K562 (cell line): ENCODE measurements around the gene WDR54. TPM values are rescaled to one million over a fixed set of nuclear protein-coding genes. Genes with fewer than 3 reads are reported as not detected.

ENCODE experiments used
- ATAC-seq: fragments of 200-7000 bp; cut with Tn5 transposase; 3 replicates; pipeline ENCODE4 v1.9.1; 2020; ENCODE audit warnings: moderate library complexity
- BruUV-seq: library from RNA; stranded (reverse); fragments of 400-500 nt; replicated peaks from 2 replicates; lab custom pipeline; 2021; lab: Mats Ljungman, UMichigan
- CTCF ChIA-PET: fragments of 300-600 bp; formaldehyde crosslinking; extraction: SDS; loops from one replicate; lab custom pipeline; 2021; ENCODE audit warnings: low intra/inter-chr PET ratio; lab: Yijun Ruan, JAX
- POLR2A ChIA-PET: fragments of 300-600, 350-650 bp; sonication (Branson Sonifier 250); formaldehyde crosslinking; extraction: SDS; loops from one replicate; lab custom pipeline; 2021; ENCODE audit warnings: antibody characterized with exemption, inconsistent platforms; lab: Yijun Ruan, JAX
- DNase-seq, 4 experiments: peaks; one replicate each; pipeline versions ENCODE4 v3.0.0 to v3.0.0-alpha.2; 2011 to 2018; ENCODE audit warnings: low spot score in 3 of 4, mixed read lengths in 3 of 4; ENCODE audit errors: extremely low read depth in 1 of 4
- FAIRE-seq: peaks from 2 replicates; lab custom pipeline; 2011; peaks lifted over from hg19 to GRCh38; lab: Jason Lieb, UNC
- H2AFZ ChIP-seq: 2 replicates; pipeline ENCODE4 v1.6.0; 2011; ENCODE audit warnings: low read depth, low read length, control low read depth, inconsistent platforms
- H3K27ac ChIP-seq: fragments of 200-600 bp; 3 replicates; pipeline ENCODE4 v1.8.0; 2011; ENCODE audit warnings: low read depth, mild to moderate bottlenecking, control low read depth, inconsistent platforms, low read length, moderate library complexity, mixed read lengths; ENCODE audit errors: extremely low read depth
- H3K27me3 ChIP-seq, 2 experiments: fragments of 300-600 bp in 1 of 2; 2 replicates in 1 of 2; 3 replicates in 1 of 2; pipeline versions ENCODE4 v1.6.0 to v1.8.0; 2011; ENCODE audit warnings: inconsistent platforms in 2 of 2, low read length in 2 of 2, mild to moderate bottlenecking in 1 of 2, mixed read lengths in 1 of 2, moderate library complexity in 1 of 2; ENCODE audit not compliant: control insufficient read depth in 2 of 2, insufficient read depth in 2 of 2
- H3K36me3 ChIP-seq: fragments of 300-600 bp; 3 replicates; pipeline ENCODE4 v1.8.0; 2011; ENCODE audit warnings: mild to moderate bottlenecking, low read length, inconsistent platforms; ENCODE audit not compliant: control insufficient read depth, insufficient read depth
- H3K4me1 ChIP-seq, 2 experiments: fragments of 200-600 bp in 1 of 2; replicated peaks in 1 of 2; 2 replicates in 1 of 2; 3 replicates in 1 of 2; pipeline versions ENCODE4 v1.5.1 to v1.8.0; 2011; ENCODE audit warnings: inconsistent platforms in 2 of 2, low read length in 2 of 2, mild to moderate bottlenecking in 1 of 2, mixed read lengths in 1 of 2, moderate library complexity in 1 of 2; ENCODE audit not compliant: control insufficient read depth in 2 of 2, insufficient read depth in 2 of 2
- H3K4me2 ChIP-seq: 2 replicates; pipeline ENCODE4 v1.6.1; 2011; ENCODE audit warnings: low read length, control low read depth, inconsistent platforms, mixed read lengths; ENCODE audit not compliant: insufficient read depth
- H3K4me3 ChIP-seq: fragments of 200-600 bp; sonication (generic), shearing (Covaris generic); 2 replicates; pipeline ENCODE4 v1.5.1; 2016; ENCODE audit warnings: control low read depth, inconsistent platforms
- H3K79me2 ChIP-seq: fragments of 200-600 bp; 3 replicates; pipeline ENCODE4 v1.8.0; 2011; ENCODE audit warnings: low read length, inconsistent platforms; ENCODE audit not compliant: control insufficient read depth, insufficient read depth
- H3K9ac ChIP-seq, 2 experiments: 2 replicates each; pipeline versions ENCODE4 v1.6.0 to v1.6.1; 2011; ENCODE audit warnings: low read depth in 2 of 2, low read length in 2 of 2, control low read depth in 1 of 2, inconsistent platforms in 1 of 2, mild to moderate bottlenecking in 1 of 2, mixed read lengths in 1 of 2; ENCODE audit not compliant: insufficient read depth in 1 of 2
- H3K9me1 ChIP-seq: one replicate; pipeline ENCODE4 v1.6.0; 2011; ENCODE audit warnings: inconsistent platforms, mild to moderate bottlenecking, low read length, moderate library complexity; ENCODE audit not compliant: control insufficient read depth, insufficient read depth
- H3K9me3 ChIP-seq: replicated peaks from 2 replicates; pipeline ENCODE4 v1.5.1; 2011; ENCODE audit warnings: low read depth, low read length, inconsistent platforms; ENCODE audit not compliant: control insufficient read depth, insufficient read depth
- H4K20me1 ChIP-seq: replicated peaks from 2 replicates; pipeline ENCODE4 v1.6.1; 2011; ENCODE audit warnings: low read length, inconsistent platforms, mixed read lengths; ENCODE audit not compliant: control insufficient read depth, insufficient read depth
- EP400 ChIP-seq: fragments of 450-650 bp; IDR thresholded peaks from 2 replicates; pipeline ENCODE4 v1.6.1; 2017; ENCODE audit warnings: antibody characterized with exemption, mild to moderate bottlenecking, moderate library complexity
- NUFIP1 ChIP-seq: fragments of 450-650 bp; IDR thresholded peaks from 2 replicates; pipeline ENCODE4 v1.6.1; 2018; ENCODE audit not compliant: partially characterized antibody
- RCOR1 ChIP-seq, 2 experiments: IDR thresholded peaks; 2 replicates each; pipeline ENCODE4 v1.6.1; 2012; ENCODE audit warnings: low read depth in 2 of 2, low read length in 2 of 2, borderline replicate concordance in 1 of 2, improper control_type of control experiment in 1 of 2
- SMAD4 ChIP-seq: fragments of 250-450 bp; sonication (Bioruptor Pico); conservative IDR thresholded peaks from 2 replicates; pipeline ENCODE4 v1.8.0; 2021; ENCODE audit warnings: inconsistent platforms, mild to moderate bottlenecking, moderate library complexity
- SPI1 ChIP-seq: IDR thresholded peaks from 2 replicates; pipeline ENCODE4 v1.6.1; 2011; ENCODE audit warnings: low read depth, low read length, control low read depth, borderline replicate concordance
- TCF3 ChIP-seq: sonication (generic); formaldehyde crosslinking; IDR thresholded peaks from 2 replicates; pipeline ENCODE4 v1.4.0; 2020; ENCODE audit warnings: mild to moderate bottlenecking, missing genetic modification reagents
- USF1 ChIP-seq: sonication (generic); formaldehyde crosslinking; IDR thresholded peaks from 2 replicates; pipeline ENCODE4 v1.9.0; 2022; ENCODE audit warnings: mild to moderate bottlenecking, missing genetic modification reagents
- ZNF143 ChIP-seq: sonication (generic); formaldehyde crosslinking; IDR thresholded peaks from 2 replicates; pipeline ENCODE4 v1.9.0; 2022; ENCODE audit warnings: mild to moderate bottlenecking, missing genetic modification reagents
- WGBS: fragments of 100-300 bp; shearing (Covaris generic); methylation state at CpG from one replicate; pipeline ENCODE4 v1.1.6; 2016; ENCODE audit warnings: low coverage, mixed read lengths; ENCODE audit not compliant: insufficient coverage; ENCODE audit errors: missing lambda C conversion rate; 5-methylcytosine and 5-hydroxymethylcytosine counted together
- in situ Hi-C: fragments of 300-500 bp; cut with MboI; formaldehyde crosslinking; loops from 4 replicates; pipeline ENCODE4 v1.15.0; 2018; ENCODE audit warnings: inconsistent platforms, mixed read lengths
- intact Hi-C: fragments of 100-400 bp; cut with micrococcal nuclease; formaldehyde crosslinking; loops from 2 replicates; pipeline ENCODE4 v1.14.2; 2022
- polyA plus RNA-seq, 8 experiments: library from polyadenylated mRNA; depleted of rRNA in 4 of 8; stranded (reverse) in 5 of 8; unstranded in 3 of 8; fragments of >200 nt; fragmentation: Nextera tagmentation in 2 of 8; fragmentation: Illumina TruSeq in 1 of 8; extraction: Ambion mirVana in 2 of 8; extraction: Trizol in 1 of 8; gene quantifications; 2 replicates each; pipeline versions ENCODE4 v1.2.1 to v1.2.3, GENCODE V29; 2011 to 2014; ENCODE audit warnings: inconsistent platforms in 1 of 8, missing spikeins in 1 of 8
- total RNA-seq, 7 experiments: library from RNA; depleted of rRNA in 6 of 7; stranded (reverse); fragments of >200 nt in 6 of 7; fragmentation: Illumina TruSeq in 2 of 7; extraction: Trizol in 2 of 7; gene quantifications; 2 replicates each; pipeline versions ENCODE4 v1.2.1 to v1.2.3, GENCODE V29; 2011 to 2021; ENCODE audit warnings: low replicate concordance in 1 of 7

The WDR54 gene
- total and polyA plus RNA-seq, 9 of the 15 experiments (the other 6 are each of a cell fraction or from before 2014, with no cell fraction given) = 5.2 to 15.2 (median 7.4) TPM

GRCh38 chr2:74413001-74413698, 8.4 kb upstream of the WDR54 start:
- intact Hi-C loops (no loop called here), in situ Hi-C loops (no loop called here)
- Histone ChIP-seq H3K9ac (peak overlapping the region in 1 of 2 experiments; percentile 60; a peak in 1 of 4 replicates), H3K36me3 (no peaks in the 10 kb centered on the region), H2AFZ (peak overlapping the region; percentile 59; the same call in 1 of the 2 replicates), H4K20me1 (no peaks in the 10 kb centered on the region), H3K27ac (no peak overlapping the region), H3K4me1 (peaks cover 0 to 26% of the 10 kb centered on the region in 2 experiments; a peak in 3 of 5 replicates), H3K4me3 (no peak overlapping the region), H3K27me3 (peaks cover 0 to 18% of the 10 kb centered on the region in 2 experiments; a peak in 4 of 5 replicates), H3K9me3 (no peaks in the 10 kb centered on the region), H3K9me1 (no peaks in the 10 kb centered on the region), H3K79me2 (no peaks in the 10 kb centered on the region), H3K4me2 (peak overlapping the region; percentile 21; the same call in 1 of the 2 replicates)
- no peak for DNase-seq
- 20% methylated on average over 8 of the region's 8 CpGs for WGBS
- FAIRE-seq = peak; percentile 76
- no TSS peak for BruUV-seq
- ChIA-PET POLR2A (no interaction called here), CTCF (no interaction called here)
- ATAC-seq = peak; percentile 18; the same call in 1 of the 3 replicates
- no peak for TF ChIP-seq ZNF143 (CRISPR knock-in tag)
- TF ChIP-seq TCF3 (CRISPR knock-in tag) = 0 out of 2 replicates have a peak, but pooled peaks have one; percentile 18
- no peak for TF ChIP-seq EP400
- peak in 1 of 2 experiments; percentile 43; a peak in 1 of 4 replicates for TF ChIP-seq RCOR1 (IDR thresholded peaks at IDR 0.05; ENCODE audit: borderline replicate concordance in 1 of 2, low read depth in 2 of 2, low read length in 2 of 2)
- no peak for TF ChIP-seq NUFIP1
- TF ChIP-seq SPI1 = peak; percentile 69
- TF ChIP-seq SMAD4 (CRISPR knock-in tag) = no peak
- no peak for TF ChIP-seq USF1 (CRISPR knock-in tag)
